HG02623 (cell line): ENCODE measurements around the gene MAP1S.

Experiments
- ATAC-seq: cut with Tn5 transposase; IDR thresholded peaks from one replicate; pipeline ENCODE4 v1.9.1; 2021; ENCODE audit warnings: moderate library complexity; ENCODE audit not compliant: unreplicated experiment

The MAP1S gene

GRCh38 chr19:17718947-17719711, at the start of gene MAP1S:
MAP1S (plus strand) TSS chr19:17719480; CDS start chr19:17719503, 23 bp downstream.
- peak; percentile 74 for ATAC-seq

GRCh38 chr19:17671906-17672305, 47.4 kb upstream of the MAP1S start:
- ATAC-seq, result no peak

- ATAC-seq, result no peak
Observed at GRCh38 chr19:17673937-17674799, 45.1 kb upstream of the MAP1S start.

GRCh38 chr19:17676295-17676694, 43.0 kb upstream of the MAP1S start:
- no peak for ATAC-seq

- no peak for ATAC-seq
Observed at GRCh38 chr19:17677002-17677401, 42.3 kb upstream of the MAP1S start.

- ATAC-seq, result no peak
Observed at GRCh38 chr19:17678836-17679235, 40.4 kb upstream of the MAP1S start.

GRCh38 chr19:17679526-17680229, 39.6 kb upstream of the MAP1S start:
- no peak for ATAC-seq

GRCh38 chr19:17680230-17680722, 39.0 kb upstream of the MAP1S start:
- no peak for ATAC-seq

- ATAC-seq, result no peak
Observed at GRCh38 chr19:17681505-17682125, 37.7 kb upstream of the MAP1S start.

- no peak for ATAC-seq
Observed at GRCh38 chr19:17682273-17682672, 37.0 kb upstream of the MAP1S start.

GRCh38 chr19:17683078-17683477, 36.2 kb upstream of the MAP1S start:
- no peak for ATAC-seq

- no peak for ATAC-seq
Observed at GRCh38 chr19:17684256-17684655, 35.0 kb upstream of the MAP1S start.

GRCh38 chr19:17685451-17686022, 33.7 kb upstream of the MAP1S start:
- no peak for ATAC-seq

GRCh38 chr19:17686023-17686521, 33.2 kb upstream of the MAP1S start:
- ATAC-seq, result no peak

- no peak for ATAC-seq
Observed at GRCh38 chr19:17686592-17687024, 32.7 kb upstream of the MAP1S start.

- no peak for ATAC-seq
Observed at GRCh38 chr19:17687141-17687856, 32.0 kb upstream of the MAP1S start.

GRCh38 chr19:17687857-17688784, 31.2 kb upstream of the MAP1S start, which contains the start of gene UNC13A:
UNC13A (minus strand) TSS chr19:17688354; CDS start chr19:17688199, 155 bp downstream.
- ATAC-seq, result no peak

- ATAC-seq, result no peak
Observed at GRCh38 chr19:17688853-17689595, 30.3 kb upstream of the MAP1S start.
